HG03565 (cell line): ENCODE measurements around the gene GRIN2D.
"Not testable (repeated sequence)": the region's sequence is repeated elsewhere in the genome, so short reads cannot be mapped to it uniquely, and the experiment has no call there.

ENCODE experiments used
- ATAC-seq: cut with Tn5 transposase; IDR thresholded peaks from one replicate; pipeline ENCODE4 v1.9.1; 2021; ENCODE audit warnings: mild to moderate bottlenecking, moderate library complexity; ENCODE audit not compliant: unreplicated experiment

The GRIN2D gene

DNA sequence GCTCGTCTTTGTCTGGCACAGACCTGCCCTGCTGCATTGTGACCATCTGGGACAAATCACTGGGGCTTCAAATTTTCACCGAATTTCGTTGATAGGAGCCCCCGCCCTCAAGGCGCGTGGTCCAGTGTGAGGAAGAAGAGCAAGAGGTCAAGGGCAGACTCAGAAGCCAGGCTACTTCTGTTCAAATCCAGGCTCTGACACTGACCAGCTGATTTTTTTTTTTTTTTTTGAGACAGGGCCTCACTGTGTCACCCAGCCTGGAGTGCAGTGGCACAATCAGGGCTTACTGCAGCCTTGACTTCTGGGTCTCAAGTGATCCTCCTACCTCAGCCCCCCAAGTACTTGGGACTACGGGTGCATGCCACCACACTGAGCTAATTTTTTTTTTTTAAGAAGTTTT, 22.1 kb upstream of the GRIN2D start:
- no peak for ATAC-seq

DNA sequence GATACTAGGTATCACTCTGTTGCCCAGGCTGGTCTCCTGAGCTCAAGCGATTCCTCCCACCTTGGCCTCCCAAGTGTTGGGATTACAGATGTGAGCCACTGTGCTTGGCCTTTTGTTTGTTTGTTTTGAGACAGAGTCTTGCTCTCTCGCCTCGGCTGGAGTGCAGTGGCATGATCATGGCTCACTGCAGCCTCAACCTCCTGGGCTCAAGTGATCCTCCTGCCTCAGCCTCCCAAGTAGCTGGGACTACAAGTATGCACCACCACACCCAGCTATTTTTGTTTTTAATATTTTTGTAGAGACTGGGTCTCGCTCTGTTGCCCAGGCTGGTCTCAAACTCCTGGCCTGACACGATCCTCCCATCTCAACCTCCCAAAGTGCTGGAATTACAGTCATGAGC, 21.7 kb upstream of the GRIN2D start:
- not testable (repeated sequence) for ATAC-seq

DNA sequence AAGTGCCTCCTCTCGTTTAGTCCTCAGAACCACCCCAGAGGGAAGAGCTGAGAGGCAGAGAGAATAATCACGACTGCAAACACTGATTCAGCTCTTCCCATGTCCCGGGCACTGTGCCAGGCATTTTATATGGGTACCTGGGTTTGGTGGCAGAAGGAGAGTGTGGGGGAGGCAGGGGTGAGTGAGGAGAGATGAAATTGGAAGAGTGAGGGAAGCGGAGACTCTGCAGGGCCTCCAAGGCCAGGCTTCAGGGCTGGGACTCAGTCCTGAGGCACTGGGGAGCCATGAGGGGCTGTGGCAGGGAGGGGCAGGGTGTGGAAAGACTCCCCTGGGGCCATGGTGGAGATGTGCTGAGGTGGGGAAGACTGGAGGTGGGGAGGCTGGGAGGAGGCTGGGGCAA, 20.6 kb upstream of the GRIN2D start:
- ATAC-seq: no peak

DNA sequence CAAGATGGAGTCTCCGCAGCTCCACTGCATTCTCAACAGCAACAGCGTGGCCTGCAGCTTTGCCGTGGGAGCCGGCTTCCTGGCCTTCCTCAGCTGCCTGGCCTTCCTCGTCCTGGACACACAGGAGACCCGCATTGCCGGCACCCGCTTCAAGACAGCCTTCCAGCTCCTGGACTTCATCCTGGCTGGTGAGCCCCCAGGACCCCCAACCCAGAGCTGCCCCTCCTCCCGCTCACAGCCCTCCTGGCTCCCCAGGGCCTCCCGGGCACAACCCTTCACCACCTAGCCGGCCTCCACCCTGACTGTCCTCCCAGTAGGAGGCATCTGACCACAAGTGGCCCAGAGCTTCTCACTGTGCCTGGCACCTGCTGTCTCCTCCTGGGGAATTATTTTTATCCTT, 19.9 kb upstream of the GRIN2D start:
- ATAC-seq: no peak

GRCh38 chr19:48378194-48378570, 15.3 kb upstream of the GRIN2D start:
- ATAC-seq: no peak

DNA sequence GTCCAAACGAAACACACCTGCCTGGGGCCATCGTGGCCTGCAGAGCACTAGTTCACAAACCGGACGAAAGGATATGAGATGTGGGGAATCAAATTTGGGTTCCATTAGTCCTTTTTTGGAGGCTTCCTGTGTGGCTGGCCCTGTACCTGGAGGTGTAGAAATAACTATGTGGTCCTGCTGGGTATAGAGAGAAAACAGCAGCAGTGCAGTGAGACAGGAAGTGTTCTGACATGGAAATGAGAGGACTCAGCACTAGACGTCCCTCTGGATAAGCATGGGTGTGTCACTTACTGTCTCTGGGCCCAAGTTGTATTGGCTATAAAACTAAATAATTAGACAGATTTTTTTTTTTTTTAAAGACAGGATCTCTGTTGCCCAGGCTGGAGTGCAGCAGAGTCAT, 14.4 kb upstream of the GRIN2D start:
- no peak for ATAC-seq

DNA sequence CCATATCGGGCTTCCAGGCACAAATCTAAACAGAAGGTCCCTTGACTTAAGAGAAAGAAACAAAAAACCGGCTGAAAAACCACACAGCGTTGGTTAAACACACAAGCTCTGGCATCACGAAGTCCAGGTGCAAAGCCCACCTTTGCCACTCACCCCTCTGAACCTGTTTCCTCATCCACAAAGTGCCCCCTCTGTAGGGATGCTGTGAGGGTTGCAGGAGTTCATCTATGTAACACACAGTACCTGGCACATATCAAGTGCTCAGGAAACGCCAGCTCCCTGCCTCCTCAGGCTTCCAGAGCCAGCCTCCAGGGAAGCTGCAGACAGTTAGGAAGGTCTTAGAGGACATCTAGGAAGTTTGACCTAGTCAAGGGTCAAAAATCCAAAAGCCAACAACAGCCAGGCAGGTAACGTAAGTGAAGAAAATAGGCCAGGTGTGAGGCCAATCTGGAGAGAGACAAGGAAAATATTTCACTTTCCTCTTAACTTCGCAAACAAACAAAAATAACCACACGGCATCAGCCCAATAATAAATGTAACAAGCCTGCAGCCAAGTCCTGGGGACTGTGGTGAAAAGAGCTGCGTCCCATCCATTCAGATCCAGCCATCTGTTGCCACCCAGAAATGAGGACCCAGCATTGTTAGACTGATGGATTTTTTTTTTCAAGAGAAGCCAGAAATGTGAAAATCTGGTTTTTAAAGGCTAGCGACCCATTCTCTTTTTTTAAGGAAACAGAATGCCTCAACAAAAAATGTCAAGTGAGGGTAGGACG, 12.1 kb upstream of the GRIN2D start:
- ATAC-seq: no peak

GRCh38 chr19:48382286-48382685, 11.2 kb upstream of the GRIN2D start:
- no peak for ATAC-seq

- ATAC-seq: no peak
Observed at GRCh38 chr19:48385461-48386087, 7.9 kb upstream of the GRIN2D start.

DNA sequence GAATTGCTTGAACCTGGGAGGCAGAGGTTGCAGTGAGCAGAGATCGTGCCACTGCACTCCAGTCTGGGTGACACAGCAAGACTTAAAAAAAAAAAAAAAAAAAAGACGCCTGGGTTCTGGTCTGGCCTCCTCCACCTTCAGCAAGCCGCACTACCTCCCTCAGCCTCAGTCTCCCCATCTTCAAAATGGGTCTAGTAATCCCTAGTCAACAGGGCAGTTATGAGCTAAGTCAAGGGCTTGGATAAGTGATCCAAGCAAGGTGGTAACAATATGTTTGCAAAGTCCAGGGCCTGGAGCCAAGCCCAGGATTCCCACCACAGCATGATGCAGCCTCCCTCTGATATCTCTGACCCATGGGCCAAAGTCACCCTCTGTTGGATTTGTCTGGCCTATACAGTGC, 6.5 kb upstream of the GRIN2D start:
- no peak for ATAC-seq

DNA sequence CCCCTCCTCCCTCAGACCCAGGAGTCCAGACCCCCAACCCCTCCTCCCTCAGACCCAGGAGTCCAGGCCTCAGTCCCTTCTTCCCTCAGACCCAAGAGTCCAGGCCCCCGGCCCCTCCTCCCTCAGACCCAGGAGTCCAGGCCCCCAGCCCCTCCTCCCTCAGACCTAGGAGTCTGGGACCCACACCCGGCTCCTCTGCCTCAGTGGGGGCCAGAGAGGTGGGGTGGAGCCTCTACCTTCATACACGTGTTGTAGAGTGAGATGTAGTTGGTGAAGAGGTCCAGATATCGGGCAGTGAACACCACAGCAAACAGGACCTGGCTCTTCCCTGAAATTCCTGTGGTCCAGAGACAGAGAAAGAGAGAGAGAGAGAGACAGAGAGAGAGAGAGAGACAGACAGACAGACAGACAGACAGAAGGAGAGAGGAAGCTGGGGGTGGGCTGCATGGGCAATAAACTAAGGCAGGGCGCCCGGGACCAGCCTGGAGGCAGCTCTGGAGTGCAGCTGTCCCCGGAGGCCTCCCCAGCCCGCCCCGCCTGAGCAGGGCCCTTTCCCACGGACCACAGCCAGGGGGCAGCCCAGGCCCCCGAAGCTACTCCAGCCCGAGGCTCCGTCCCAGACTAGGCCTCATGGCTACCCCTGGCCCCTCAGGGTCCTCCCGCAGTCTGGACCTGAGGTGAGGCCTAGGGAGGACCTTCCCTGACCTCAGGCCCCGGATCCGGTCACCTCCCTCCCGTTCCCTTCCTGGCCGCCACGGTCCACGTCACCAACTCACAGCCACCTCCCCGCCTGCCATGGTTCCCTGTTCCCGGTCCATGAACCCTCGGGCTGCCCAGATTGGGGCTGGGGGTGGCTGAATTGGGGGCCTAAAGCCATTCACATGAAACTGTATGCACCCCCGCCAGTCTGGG, 3.0 kb upstream of the GRIN2D start:
- no peak for ATAC-seq

DNA sequence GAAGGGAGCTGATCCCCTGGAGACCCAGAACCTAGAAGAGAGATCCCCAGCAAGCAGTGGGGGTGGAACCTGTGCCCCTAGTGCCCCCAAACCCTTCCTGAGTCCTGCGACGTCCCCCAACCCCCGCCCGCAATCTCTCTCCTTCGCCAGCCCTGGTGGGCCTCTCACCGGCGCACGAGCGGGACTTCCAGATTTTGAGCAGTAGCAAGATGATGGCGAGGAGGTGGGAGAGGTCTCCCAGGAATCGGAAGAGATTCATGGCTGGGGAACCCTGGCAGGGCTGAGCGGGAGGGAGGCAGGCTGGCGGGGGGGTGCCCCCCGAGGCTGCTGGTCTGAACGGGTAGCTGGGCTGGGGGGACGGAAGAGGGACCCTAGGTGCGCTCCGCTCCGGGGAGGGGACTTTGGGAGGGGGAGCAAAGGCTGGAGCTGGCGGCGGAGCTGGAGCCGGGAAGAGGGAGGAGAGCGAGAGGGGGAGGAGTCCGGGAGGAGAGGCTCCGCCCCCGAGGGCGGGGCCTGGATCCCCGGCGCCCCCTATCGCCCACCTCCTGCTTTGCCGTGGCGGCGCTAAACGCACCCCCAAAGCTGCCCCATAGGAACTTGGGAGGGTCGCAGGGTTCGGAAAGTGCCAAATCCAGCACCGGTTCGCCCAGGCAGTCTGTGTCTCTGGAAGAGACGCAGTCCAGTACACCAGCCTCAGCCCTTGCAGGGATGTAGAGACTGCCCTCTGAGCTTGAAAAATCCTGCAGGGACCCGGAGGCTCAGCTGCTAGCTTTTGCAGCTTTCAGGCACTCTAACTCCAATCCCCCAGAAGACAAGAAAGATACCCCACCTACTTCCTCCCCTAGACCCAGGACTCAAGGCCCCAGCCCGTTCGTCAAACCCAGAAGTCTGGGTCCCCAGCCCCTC, 2.1 kb upstream of the GRIN2D start, which contains the start of gene KDELR1:
TSS of gene KDELR1 (minus strand) at position 452 of the 906 bp plus-strand sequence. CDS start at position 259, 193 bp downstream.
- no peak for ATAC-seq

DNA sequence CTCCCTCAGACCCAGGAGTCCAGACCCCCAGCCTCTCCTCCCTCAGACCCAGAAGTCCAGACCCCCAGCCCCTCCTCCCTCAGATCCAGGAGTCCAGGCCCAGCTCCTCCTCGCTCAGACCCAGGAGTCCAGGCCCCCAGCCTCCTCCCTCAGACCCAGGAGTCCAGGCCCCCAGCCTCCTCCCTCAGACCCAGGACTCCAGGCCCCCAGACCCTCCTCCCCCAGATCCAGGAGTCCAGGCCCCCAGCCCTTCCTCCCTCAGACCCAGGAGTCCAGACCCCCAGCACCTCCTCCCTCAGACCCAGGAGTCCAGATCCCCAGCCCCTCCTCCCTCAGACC, 1.5 kb upstream of the GRIN2D start:
- ATAC-seq: not testable (repeated sequence)

DNA sequence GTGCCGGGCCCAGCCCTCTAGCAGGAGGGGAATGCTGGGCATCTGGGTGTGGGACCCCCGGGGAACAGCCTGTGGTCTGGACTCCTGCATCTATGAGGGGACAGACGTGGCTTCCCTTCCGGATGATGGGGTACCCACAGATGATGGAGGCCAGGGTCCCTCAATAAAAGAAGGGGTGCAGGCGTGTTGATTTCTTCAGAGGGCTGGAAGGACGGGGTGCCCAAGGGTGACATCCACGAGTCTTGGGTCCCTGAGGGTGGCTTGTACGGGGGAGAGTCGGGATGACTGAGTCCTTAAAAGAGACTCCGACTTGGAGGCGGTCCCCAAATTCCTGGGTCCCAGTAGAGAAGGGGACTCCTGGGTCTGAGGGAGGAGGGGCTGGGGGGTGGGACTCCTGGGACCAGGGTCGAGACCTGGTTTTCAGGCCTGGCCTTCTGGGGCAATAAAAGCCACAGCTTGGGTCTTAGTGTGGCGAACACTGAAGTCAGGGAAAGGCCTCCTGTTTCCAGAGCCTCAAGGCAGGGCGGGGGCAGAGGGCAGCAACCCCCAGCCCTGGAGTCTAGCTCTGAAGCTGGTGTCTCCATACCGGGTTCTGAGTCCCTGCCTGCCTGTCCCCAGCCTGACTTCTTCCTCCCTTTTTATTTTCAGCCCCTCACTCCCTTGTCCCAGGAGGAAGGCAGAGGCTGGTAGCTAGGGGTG, 459 bp upstream of the GRIN2D start:
- ATAC-seq: no peak

DNA sequence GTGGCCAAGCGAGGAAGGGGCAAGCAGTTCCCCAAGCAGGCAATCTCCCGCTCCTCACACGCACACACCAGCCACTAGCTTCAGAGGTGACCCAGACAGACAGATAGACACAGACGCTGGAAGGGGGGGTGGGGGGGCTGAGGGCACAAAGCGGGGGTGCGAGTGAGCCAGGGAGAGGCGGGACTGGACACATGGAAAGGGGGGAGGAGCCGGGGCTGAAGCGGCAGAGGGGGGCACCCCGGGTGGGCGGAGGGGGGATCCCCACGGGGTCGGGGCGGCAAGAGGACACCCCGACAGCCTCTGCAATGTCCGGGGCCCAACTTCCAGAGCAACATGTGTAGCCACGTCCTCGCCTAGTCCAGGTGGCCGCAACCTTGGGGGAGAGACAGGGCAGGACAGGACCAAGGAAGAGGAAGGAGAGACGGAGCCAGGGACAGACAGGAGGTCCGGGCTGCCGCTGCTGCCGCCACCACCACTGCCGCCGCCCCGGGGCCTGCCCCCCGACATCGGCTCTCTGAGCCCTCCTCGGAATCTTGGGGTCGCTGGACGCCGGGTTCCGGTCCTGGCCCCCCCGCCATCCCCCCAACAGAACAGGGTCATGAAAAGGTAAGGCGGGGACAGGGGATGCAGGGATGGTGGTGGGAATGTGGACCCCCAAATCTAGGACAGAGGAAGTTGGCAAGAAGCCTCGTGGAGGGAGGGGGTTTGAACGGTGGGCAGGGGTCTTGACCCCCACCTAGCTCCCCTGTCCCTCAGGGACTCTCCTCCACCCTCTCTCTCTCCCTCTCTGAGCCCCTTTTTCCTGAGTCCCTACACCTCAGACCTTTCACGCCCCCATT, 1.1 kb downstream of the GRIN2D start:
- no peak for ATAC-seq

DNA sequence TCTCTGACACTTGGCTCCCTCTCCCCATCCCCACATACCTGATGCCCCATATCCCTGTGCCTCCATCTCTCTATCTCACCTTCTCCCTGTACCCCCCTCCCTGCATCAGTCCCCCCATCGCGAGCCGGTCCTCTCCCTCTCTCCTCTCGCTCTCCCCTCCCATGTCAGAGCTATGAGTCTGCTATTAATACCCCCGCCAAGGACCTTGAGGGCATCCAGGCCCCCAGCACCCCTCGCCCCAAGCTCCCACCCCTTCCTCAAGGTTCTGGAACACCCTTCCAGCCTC, 1.6 kb downstream of the GRIN2D start:
- ATAC-seq: no peak

DNA sequence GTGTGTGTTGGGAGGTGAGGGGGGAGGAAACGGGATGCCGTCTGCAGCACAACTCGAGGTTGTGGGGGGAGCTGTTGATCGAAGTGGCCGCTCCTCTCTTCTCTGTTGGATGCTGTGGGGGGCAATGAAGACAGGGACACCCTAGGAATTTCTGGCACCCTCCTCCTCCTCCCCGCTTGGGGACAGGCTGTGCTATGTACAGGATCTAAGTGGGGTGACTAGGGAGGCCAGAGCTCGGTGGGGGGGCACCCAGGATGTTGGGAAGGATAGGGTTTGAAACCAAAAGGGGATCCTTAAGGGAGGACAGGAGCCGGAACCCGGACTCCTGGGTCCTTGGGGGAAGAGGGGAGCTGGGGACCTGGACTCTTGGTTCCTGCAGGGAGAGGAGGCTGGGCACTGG, 2.0 kb downstream of the GRIN2D start:
- ATAC-seq: no peak

- no peak for ATAC-seq
Observed at GRCh38 chr19:48396016-48396823, 2.8 kb downstream of the GRIN2D start.

- ATAC-seq: no peak
Observed at GRCh38 chr19:48396824-48397176, 3.3 kb downstream of the GRIN2D start.
